Activated CD8-positive, alpha-beta memory T cell treated with anti-CD3 and anti-CD28 coated beads for 24 hours (primary cell): ENCODE measurements around the gene PIPOX.

Source experiments
- DNase-seq: peaks from one replicate; pipeline ENCODE4 v3.0.0-alpha.2; 2020

The PIPOX gene

DNA sequence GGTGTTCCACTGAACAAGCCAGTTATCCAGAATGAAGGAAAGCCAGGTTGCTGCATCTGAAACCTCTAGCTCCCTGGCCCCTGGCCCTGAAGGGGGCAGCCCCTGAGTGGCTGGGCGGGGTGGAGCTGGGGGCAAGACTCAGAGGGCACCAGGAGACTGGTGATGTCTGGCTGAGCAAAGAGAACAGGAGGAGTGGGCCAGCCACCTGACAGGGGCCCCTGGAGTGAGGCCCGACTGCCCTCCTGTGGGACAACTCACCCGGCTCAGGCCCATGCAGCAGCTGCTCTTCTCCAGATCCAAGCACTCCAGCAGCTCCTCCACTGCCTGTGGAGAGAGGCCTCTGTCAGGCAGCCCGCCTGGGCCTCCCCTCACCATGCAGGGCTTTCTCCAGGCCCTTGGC is 60.4 kb downstream of the PIPOX start:
- DNase-seq: no peak
